ENCODE results near the gene FMO5. TPM values are rescaled to one million over a fixed set of nuclear protein-coding genes. Genes with fewer than 3 reads are reported as not detected.
A peak's percentile ranks its signal among the peaks of the same experiment; 100 is the strongest.
"Not testable (repeated sequence)": the region's sequence is repeated elsewhere in the genome, so short reads cannot be mapped to it uniquely, and the experiment has no call there.

FMO5 gene
- total RNA-seq, 2 experiments from 2014 or later: 0.60 to 0.86 TPM

- no peaks in the 10 kb centered on the region for H3K27me3 Mint-ChIP-seq
- no peaks in the 10 kb centered on the region for H3K4me1 Mint-ChIP-seq
- no peak overlapping the region for H3K27ac Mint-ChIP-seq
- H3K4me3 Mint-ChIP-seq: no peak overlapping the region
- peaks cover 2% of the 10 kb centered on the region for H3K36me3 Mint-ChIP-seq
- no peaks in the 10 kb centered on the region for H3K9me3 Mint-ChIP-seq
- ATAC-seq (ENCODE audit: low read depth) (no peak), DNase-seq (no peak)
- POLR2A ChIA-PET: no interaction called here
Observed at GRCh38 chr1:147209825-147210821, 15.0 kb downstream of the FMO5 start.

- DNase-seq (no peak), ATAC-seq (ENCODE audit: low read depth) (no peak)
- POLR2A ChIA-PET: interaction anchor here (0.6 kb wide), 1 partner anchor 1159 kb away, joined by 3 read pairs; no protein-coding TSS in a partner anchor
- Mint-ChIP-seq H3K27ac (no peak overlapping the region), H3K4me3 (no peak overlapping the region), H3K4me1 (peaks cover 2% of the 10 kb centered on the region), H3K36me3 (peaks cover 5% of the 10 kb centered on the region), H3K27me3 (no peaks in the 10 kb centered on the region), H3K9me3 (no peaks in the 10 kb centered on the region)
Observed at GRCh38 chr1:147208619-147209018, 16.5 kb downstream of the FMO5 start.

GRCh38 chr1:147207192-147207591 is 17.9 kb downstream of the FMO5 start:
- H3K27me3 Mint-ChIP-seq: no peaks in the 10 kb centered on the region
- no peak for ATAC-seq (ENCODE audit: low read depth)
- POLR2A ChIA-PET: no interaction called here
- no peak overlapping the region for H3K4me3 Mint-ChIP-seq
- peaks cover 2% of the 10 kb centered on the region for H3K9me3 Mint-ChIP-seq
- peaks cover 5% of the 10 kb centered on the region for H3K36me3 Mint-ChIP-seq
- peaks cover 2% of the 10 kb centered on the region for H3K4me1 Mint-ChIP-seq
- DNase-seq: no peak
- H3K27ac Mint-ChIP-seq: no peak overlapping the region

GRCh38 chr1:147204080-147204479 is 21.1 kb downstream of the FMO5 start:
- Mint-ChIP-seq H3K36me3 (peaks cover 5% of the 10 kb centered on the region), H3K4me1 (peaks cover 2% of the 10 kb centered on the region), H3K9me3 (peaks cover 2% of the 10 kb centered on the region), H3K27me3 (no peaks in the 10 kb centered on the region), H3K4me3 (no peak overlapping the region), H3K27ac (no peak overlapping the region)
- ATAC-seq (ENCODE audit: low read depth) (no peak), DNase-seq (no peak)
- POLR2A ChIA-PET: no interaction called here

GRCh38 chr1:147202576-147202975 is 22.6 kb downstream of the FMO5 start:
- H3K27ac Mint-ChIP-seq: no peak overlapping the region
- no peak for ATAC-seq (ENCODE audit: low read depth)
- H3K4me1 Mint-ChIP-seq: peaks cover 2% of the 10 kb centered on the region
- peaks cover 5% of the 10 kb centered on the region for H3K36me3 Mint-ChIP-seq
- DNase-seq: no peak
- H3K27me3 Mint-ChIP-seq: no peaks in the 10 kb centered on the region
- no peak overlapping the region for H3K4me3 Mint-ChIP-seq
- POLR2A ChIA-PET: no interaction called here
- H3K9me3 Mint-ChIP-seq: peaks cover 2% of the 10 kb centered on the region

- Mint-ChIP-seq H3K36me3 (peaks cover 3% of the 10 kb centered on the region), H3K4me1 (peaks cover 2% of the 10 kb centered on the region), H3K4me3 (no peak overlapping the region), H3K9me3 (peaks cover 2% of the 10 kb centered on the region), H3K27ac (no peak overlapping the region), H3K27me3 (no peaks in the 10 kb centered on the region)
- ATAC-seq (ENCODE audit: low read depth) (no peak), DNase-seq (no peak)
- POLR2A ChIA-PET: no interaction called here
Observed at GRCh38 chr1:147201786-147202185, 23.4 kb downstream of the FMO5 start.

DNA sequence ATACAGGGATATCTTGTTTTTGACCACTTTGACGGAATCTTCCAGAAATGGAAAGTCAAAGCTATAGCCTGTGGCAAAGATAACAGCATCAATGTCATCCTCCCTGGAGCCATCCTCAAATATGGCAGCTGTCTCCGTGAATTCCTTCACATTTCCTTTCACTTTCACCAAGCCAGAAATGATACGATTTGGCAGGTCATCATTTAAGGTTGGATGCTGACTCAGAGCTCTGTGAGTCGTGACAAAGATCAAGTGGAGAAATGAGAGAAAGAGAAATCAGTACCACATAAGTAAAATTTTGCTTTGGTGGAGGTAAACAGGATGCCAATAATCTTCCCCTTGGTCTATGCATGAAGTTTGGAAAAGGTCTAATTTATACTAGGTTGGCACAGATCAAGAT is 23.9 kb downstream of the FMO5 start:
- DNase-seq (no peak), ATAC-seq (ENCODE audit: low read depth) (no peak)
- peaks cover 3% of the 10 kb centered on the region for H3K36me3 Mint-ChIP-seq
- no peak overlapping the region for H3K27ac Mint-ChIP-seq
- H3K4me3 Mint-ChIP-seq: no peak overlapping the region
- H3K27me3 Mint-ChIP-seq: no peaks in the 10 kb centered on the region
- POLR2A ChIA-PET: no interaction called here
- peaks cover 4% of the 10 kb centered on the region for H3K9me3 Mint-ChIP-seq
- H3K4me1 Mint-ChIP-seq: peaks cover 2% of the 10 kb centered on the region

DNA sequence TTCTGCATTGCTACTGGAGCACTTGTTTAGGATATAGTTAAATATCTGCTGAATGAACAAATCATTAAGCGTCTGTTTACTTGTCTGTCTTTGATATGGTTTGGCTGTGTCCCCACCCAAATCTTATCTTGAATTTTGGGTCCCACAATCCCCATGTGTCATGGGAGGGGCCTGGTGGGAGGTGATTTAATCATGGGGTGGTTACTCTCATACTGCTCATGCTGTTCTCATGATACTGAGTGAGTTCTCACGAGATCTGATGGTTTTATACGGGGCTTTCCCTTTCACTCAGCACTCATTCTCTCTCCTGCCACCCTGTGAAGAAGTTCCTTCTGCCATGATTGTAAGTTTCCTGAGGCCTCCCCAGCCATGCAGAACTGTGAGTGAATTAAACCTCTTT is 27.8 kb downstream of the FMO5 start:
- H3K27ac Mint-ChIP-seq; H3K36me3 Mint-ChIP-seq; POLR2A ChIA-PET; H3K4me1 Mint-ChIP-seq; H3K27me3 Mint-ChIP-seq; ATAC-seq (ENCODE audit: low read depth); DNase-seq; H3K4me3 Mint-ChIP-seq: not testable (repeated sequence)
- peaks cover 10% of the 10 kb centered on the region for H3K9me3 Mint-ChIP-seq

GRCh38 chr1:147189514-147189913 is 35.6 kb downstream of the FMO5 start:
- no peaks in the 10 kb centered on the region for H3K27me3 Mint-ChIP-seq
- H3K4me1 Mint-ChIP-seq: peaks cover 3% of the 10 kb centered on the region
- H3K27ac Mint-ChIP-seq: no peak overlapping the region
- DNase-seq (no peak), ATAC-seq (ENCODE audit: low read depth) (no peak)
- POLR2A ChIA-PET: no interaction called here
- H3K9me3 Mint-ChIP-seq: peaks cover 4% of the 10 kb centered on the region
- no peaks in the 10 kb centered on the region for H3K36me3 Mint-ChIP-seq
- no peak overlapping the region for H3K4me3 Mint-ChIP-seq

- peaks cover 3% of the 10 kb centered on the region for H3K4me1 Mint-ChIP-seq
- no peak for DNase-seq
- no peaks in the 10 kb centered on the region for H3K9me3 Mint-ChIP-seq
- peaks cover 3% of the 10 kb centered on the region for H3K27me3 Mint-ChIP-seq
- peaks cover 2% of the 10 kb centered on the region for H3K36me3 Mint-ChIP-seq
- H3K27ac Mint-ChIP-seq: no peak overlapping the region
- ATAC-seq (ENCODE audit: low read depth): no peak
- POLR2A ChIA-PET: no interaction called here
- H3K4me3 Mint-ChIP-seq: no peak overlapping the region
Observed at GRCh38 chr1:147185432-147185831, 39.7 kb downstream of the FMO5 start.

DNA sequence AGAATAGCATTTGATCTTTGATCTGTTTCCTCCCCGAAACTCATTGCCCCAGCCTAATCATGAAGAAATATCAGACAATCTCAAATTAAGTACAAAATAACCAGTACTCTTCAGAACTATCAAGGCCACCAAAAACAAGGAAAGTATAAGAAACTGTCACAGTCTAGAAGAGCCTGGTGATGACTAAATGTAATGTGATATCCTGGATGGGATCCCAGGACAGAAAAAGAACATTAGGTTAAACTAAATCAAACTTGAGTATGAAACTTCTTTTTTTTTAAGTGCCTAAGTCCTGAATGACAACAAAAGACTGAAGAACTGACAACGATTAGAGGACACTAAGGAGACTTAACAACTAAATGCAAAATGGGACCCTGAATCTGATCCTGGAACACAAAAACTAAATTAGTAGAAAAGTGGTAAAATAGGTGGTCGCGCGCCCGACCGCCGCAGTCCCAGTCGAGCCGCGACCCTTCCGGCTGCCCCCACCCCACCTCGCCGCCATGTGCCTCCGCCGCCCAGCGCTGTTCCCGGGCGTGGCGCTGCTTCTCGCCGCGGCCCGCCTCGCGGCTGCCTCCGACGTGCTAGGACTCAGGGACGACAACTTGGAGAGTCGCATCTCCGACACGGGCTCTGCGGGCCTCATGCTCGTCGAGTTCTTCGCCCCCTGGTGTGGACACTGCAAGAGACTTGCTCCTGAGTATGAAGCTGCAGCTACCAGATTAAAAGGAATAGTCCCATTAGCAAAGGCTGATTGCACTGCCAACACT is 47.3 kb downstream of the FMO5 start:
- Mint-ChIP-seq H3K36me3 (peaks cover 22% of the 10 kb centered on the region), H3K4me1 (peaks cover 10% of the 10 kb centered on the region), H3K27ac (no peak overlapping the region), H3K27me3 (peaks cover 3% of the 10 kb centered on the region), H3K9me3 (no peaks in the 10 kb centered on the region), H3K4me3 (no peak overlapping the region)
- no peak for DNase-seq
- POLR2A ChIA-PET: no interaction called here
- ATAC-seq (ENCODE audit: low read depth): no peak

GRCh38 chr1:147172168-147173016 is 52.7 kb downstream of the FMO5 start, which contains the start of gene PRKAB2:
Gene PRKAB2 (minus strand): TSS chr1:147172470. CDS start chr1:147172144, 326 bp downstream.
- no peaks in the 10 kb centered on the region for H3K27me3 Mint-ChIP-seq
- POLR2A ChIA-PET: interaction anchor here (0.8 to 1.8 kb wide), 5 partner anchors 11 to 93 kb away, joined by 3 to 11 read pairs (median 8); partner anchors contain the start of gene CHD1L
- peak; percentile 95 for DNase-seq
- H3K4me3 Mint-ChIP-seq: peak within 1 kb of the TSS; percentile 99
- H3K36me3 Mint-ChIP-seq: peaks cover 20% of the 10 kb centered on the region
- ATAC-seq (ENCODE audit: low read depth): peak; percentile 87
- H3K9me3 Mint-ChIP-seq: no peaks in the 10 kb centered on the region
- peaks cover 26% of the 10 kb centered on the region for H3K4me1 Mint-ChIP-seq
- peak within 1 kb of the TSS; percentile 97 for H3K27ac Mint-ChIP-seq
